GM21529 (cell line): ENCODE data around the gene EML3.
"Not testable (repeated sequence)": the region's sequence is repeated elsewhere in the genome, so short reads cannot be mapped to it uniquely, and the experiment has no call there.

Experiments
- ATAC-seq: cut with Tn5 transposase; IDR thresholded peaks from one replicate; pipeline ENCODE4 v1.9.1; 2021; ENCODE audit not compliant: unreplicated experiment

The EML3 gene

DNA sequence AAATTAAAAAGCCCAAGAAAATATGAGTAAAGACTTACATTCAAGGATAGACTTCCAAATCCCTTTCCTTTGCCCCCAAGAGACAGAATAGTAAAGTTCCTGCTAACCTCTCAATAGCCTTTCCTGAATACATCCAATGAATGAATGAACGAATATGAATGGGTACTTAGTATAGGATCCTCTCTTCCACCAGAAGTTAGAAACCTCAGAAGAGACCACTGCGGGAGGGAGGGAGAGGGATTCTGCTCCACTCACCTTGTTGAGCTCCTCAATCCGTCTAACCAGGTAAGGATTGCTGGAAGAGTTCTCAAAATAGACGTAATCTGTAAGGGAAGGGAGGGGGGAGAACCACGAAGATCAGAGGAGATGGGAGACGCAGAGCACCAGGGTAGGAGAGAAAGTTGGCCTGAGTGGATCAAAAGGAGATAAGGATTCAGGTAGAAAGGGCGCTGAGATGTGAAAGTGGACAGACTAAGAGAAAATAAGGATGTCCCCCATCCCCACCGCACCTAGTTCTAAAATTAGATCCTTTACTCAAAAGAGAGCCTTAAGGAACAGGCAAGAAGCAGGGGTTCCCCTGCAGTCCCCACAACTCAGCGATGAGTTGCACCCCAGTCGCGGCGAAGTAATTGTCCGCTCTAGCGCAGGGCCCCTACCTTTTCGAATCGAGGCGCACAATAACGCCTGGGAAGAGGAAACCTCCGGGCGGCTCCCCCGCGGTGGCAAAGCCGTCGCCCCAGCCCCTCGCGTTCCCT lies 12.0 kb downstream of the EML3 start:
- ATAC-seq: no peak

DNA sequence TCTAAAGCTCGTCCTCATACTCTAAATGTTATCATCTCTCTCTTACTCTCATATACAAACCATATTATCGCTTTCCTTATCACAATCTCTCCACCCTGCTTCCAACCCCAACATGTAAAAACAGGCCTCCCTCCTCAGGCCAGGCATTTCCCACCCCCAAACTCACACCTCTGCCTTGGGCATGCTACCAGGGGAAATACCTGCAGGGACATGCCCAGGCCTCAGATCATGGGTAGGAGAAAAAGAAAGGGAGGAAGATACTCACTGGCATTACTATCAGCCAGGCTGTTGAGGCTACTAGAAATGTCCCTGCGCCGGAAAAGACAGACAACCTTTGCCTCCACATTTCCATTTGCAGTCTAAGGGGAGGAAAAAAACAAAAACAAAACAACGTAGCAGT lies 12.7 kb downstream of the EML3 start:
- no peak for ATAC-seq

GRCh38 chr11:62599069-62599696 lies 13.4 kb downstream of the EML3 start:
- peak; percentile 54 for ATAC-seq

DNA sequence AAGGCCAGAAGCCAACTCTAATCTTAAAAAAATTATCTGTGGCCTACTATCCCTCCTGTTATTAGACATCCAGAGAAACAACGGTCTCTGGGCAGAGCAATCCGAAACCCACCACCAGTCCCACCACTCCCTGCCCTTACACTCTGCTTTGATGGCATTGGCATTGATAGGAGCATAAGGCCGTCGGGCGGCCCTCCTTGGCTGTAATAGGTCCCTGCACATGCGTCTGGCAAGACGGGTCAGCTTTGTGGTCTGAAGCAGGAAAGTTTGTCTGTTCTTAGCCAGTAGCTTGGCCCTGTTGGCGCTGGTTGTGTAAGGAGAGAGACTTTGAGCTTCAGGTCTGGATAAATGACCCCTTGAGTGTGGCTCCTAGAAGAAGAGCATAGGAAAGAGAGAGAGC lies 17.5 kb downstream of the EML3 start:
- ATAC-seq: no peak

- ATAC-seq: no peak
These were observed 19.0 kb downstream of the EML3 start for GRCh38 chr11:62593434-62594044.

- ATAC-seq: no peak
These were observed 19.6 kb downstream of the EML3 start for GRCh38 chr11:62592989-62593421.

GRCh38 chr11:62592146-62592815 lies 20.3 kb downstream of the EML3 start:
- ATAC-seq: peak; percentile 2

DNA sequence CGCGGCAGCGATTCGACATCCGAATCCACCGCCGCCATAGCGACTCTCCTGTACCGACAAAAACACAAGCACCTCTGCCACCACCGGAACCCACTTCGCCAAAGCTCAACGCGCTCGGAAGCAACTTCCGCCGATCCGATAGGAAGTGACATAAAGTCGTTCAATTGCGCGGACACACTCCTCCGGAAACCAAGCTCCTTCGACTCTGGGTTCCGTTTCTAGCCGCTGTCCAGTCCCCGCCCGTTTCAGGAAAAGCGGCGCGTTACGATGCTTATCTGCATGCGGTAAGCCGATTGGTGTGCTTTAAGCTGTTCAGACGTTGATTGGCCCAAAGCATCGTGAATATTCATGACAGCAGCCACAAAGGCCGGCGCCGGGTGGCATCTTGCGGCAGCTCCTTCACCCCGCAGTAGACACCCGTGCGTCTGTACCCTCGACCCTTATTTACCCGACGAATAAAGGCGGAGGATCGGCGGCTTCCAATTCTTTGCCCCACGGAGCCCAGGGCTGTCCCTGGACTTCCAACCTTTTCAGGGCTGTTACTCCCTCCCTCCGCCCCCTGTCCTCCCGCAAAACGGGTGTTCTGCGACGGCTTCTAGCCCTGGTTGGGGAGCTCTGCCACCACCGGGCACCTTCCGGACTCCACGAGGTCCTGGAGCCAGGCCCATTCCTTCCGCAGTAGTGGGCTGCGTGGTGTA lies 21.0 kb downstream of the EML3 start, which contains the start of gene TUT1:
TUT1 (minus strand) TSS at position 76 of the 698 bp plus-strand sequence; CDS start at position 38, 38 bp downstream.
- peak; percentile 89 for ATAC-seq

DNA sequence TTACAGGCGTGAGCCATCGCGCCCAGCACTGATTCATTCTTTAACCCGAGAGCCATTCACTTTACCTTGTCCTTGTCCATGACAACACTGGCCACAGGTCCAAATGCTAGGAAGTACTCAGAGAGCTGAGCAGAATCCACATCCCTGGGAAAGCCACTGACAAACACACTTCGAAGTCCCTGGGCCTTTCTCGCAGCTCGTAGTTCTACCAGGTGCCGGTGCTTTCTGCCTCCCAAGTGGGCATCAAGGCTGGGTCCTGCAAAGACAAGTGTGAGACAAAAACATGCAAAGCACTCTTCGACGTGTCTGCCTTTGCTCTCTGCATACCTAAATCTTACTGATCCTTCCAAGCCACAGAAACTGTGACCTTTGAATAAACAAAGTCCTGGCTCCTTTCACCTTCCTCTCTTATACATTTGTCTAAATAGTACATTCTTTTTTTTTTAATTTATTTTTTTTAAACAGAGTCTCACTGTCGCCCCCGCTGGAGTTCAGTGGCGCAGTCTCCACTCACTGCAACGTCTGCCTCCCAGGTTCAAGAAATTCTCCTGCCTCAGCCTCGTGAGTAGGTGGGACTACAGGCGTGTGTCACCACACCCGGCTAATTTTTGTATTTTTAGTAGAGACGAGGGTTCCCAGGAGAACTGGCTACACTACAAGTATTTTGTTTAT lies 23.5 kb downstream of the EML3 start:
- ATAC-seq: no peak

DNA sequence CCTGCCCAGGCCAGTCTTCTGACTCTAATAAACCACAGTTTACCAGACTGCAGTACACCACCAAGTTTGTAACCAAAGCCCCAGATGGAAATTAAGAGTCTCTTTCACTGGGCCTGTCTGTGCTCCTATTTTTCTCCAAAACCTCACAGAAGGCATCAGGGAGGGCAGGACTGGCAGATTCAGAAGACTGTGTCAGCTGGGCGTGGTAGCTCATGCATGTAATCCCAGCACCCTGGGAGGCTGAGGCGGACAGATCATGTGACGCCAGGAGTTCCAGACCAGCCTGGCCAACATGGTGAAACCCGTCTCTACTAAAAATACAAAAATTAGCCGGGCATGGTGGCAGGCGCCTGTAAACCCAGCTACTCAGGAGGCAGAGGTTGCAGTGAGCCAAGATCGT lies 27.2 kb downstream of the EML3 start:
- ATAC-seq: not testable (repeated sequence)

GRCh38 chr11:62581735-62582134 lies 30.8 kb downstream of the EML3 start:
- ATAC-seq: not testable (repeated sequence)

DNA sequence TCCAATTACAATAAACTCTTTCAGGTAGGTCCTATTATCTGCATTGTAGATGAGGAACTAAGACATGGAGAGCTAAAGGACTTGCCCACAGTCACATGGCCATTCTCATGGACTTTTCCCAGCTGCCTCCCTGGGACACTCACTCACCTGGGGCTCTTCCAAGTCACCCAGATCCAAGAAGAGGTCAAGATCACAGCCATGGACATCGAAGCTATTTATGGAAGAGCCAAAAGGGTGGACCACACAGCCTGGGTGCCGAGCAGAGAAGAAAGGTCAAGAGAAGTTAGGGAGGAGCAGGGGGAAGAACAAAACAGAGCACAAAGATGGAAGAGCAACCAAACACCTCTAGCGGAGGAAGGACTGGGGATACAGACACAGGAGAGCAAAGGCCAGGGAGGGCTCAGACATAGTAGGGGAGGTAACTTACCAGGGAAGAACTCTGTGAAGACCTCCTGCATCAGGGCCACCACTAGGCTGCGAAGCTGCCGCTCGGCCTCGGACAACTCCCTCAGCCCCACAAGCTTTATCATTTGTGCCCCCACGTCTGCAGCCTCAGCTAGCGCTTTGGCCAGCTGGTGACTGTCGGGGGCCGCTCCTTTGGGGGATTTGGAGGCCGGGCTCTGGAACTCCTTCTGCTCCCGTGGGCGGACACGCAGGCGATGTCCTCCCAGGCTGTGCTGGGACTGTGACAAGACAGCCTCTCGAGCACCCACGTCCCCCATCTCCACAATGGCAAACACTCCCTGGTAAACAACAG lies 31.4 kb downstream of the EML3 start:
- no peak for ATAC-seq

DNA sequence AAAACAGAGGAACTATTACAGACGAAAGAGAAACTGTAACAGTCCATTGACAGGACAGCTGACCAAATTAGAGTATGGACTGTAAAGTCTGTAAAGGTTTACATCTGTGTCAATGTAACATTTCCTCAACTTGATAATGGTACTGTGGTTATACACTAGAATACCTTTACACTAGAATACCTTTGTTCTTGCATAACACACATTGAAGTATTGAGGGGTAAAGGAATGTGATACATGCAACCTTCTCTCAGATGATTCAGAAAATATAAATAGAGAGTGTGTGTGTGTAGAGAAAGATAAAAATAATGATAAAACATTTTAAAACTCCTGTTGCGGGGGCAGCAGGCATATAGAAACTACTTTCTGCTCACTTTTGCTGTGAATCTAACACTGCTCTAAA lies 33.3 kb downstream of the EML3 start:
- no peak for ATAC-seq

- ATAC-seq: no peak
These were observed 34.0 kb downstream of the EML3 start for GRCh38 chr11:62578541-62578940.

DNA sequence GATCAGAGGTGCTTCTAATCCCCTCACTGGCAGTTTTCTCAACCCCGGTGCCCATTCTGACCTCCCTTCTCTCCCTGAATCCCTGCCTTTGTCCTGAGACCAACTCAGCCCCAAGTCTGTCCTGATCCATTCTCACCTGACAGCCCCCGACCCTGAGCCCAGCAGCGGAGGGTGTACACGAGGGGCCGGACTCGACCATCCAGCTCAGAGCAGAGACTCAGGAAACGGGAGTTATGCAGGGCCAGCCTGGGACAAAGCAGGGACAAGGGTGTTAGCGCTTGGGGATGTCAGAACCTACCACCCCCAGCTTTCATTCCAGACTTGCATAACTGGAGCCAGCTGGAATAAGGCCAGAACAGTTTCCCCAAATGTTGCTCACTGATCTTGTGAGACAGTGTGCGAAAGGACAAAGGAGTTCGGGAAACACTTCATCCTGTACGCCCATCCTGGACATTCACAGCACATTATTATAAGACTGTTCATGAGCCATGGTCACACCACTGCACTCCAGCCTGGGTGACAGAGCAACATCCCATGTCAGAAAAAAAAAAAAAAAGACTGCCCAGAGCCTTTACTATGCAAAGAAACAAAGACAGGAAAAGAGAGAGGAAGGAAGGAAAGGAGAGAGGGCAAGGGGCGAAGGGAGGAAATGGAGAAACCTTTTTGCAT lies 35.4 kb downstream of the EML3 start:
- ATAC-seq: no peak

DNA sequence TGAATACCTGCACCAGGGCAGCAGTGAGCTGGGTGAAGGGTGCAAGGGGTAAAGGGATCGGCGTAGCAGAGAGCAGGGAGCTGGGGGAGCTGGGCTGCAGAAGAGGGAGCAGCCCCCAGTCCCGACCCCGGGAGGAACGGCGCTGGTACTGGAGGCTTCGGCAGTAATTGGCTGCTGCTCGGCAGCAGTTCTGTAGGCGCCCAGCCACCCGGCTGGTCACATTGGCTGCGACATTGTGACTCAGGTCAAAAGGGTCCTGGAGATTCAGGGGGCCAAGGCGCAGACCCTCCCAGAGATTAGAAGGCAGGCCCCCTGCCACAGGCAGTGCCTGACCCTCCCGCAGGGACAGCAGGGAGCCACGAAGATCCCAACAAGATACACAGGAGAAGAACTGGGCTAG lies 36.7 kb downstream of the EML3 start:
- ATAC-seq: no peak

GRCh38 chr11:62575156-62575555 lies 37.4 kb downstream of the EML3 start:
- ATAC-seq: no peak

DNA sequence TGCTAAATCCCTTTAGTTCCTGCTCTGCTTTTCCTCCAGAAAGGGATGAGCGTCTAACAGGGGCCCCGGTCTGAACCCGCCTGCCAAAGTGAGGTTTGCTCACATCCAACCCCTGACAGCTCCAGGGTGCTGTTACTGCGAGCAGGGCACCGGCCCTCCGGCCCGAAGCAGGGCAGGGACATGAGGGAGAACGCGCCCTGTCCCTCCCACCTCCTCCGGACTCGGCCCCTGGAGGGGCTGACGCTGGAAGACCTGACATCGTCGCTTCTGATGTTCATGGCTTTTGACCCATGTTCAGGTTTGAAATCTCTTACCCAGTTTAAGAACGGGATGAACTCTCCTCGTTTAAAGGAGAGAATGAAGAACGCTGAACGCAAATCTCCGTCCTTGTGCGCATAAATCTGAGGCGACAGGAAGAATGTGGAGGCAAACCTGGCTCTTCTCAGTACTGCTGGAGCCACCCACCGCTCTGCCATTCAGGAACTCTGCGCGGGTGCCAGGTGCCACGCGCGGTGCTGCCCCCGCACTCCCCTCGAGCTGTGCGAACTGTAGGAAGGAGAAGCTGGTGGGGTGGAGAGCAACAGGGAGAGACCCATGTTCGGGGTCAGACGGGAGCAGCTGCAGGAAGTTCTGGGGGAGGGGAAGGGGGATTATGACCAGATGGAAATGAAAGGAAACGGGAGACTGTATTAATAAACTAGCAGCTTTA lies 38.1 kb downstream of the EML3 start:
- ATAC-seq: peak; percentile 11
